ENCODE data around the gene JMJD1C.

DNA sequence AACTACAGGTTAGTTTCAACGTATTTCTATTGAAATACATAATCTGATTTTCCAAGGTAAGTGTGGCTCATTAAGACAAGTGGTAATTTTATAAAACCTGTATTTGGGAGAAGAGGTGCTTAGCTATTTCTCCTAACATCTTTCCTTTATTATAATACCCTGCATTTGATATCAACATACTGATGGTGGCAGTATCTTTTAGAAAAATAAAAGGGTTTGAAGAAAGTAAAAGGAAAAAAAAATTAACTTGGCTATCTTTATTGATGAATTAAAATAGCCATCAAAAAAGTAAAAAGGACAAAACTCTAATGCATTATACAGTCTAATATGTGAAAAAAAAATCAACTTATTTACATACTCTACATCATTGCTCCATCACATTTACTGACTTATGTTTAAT, 264.7 kb downstream of the JMJD1C start:
- TF ChIP-seq, protein P1, sequence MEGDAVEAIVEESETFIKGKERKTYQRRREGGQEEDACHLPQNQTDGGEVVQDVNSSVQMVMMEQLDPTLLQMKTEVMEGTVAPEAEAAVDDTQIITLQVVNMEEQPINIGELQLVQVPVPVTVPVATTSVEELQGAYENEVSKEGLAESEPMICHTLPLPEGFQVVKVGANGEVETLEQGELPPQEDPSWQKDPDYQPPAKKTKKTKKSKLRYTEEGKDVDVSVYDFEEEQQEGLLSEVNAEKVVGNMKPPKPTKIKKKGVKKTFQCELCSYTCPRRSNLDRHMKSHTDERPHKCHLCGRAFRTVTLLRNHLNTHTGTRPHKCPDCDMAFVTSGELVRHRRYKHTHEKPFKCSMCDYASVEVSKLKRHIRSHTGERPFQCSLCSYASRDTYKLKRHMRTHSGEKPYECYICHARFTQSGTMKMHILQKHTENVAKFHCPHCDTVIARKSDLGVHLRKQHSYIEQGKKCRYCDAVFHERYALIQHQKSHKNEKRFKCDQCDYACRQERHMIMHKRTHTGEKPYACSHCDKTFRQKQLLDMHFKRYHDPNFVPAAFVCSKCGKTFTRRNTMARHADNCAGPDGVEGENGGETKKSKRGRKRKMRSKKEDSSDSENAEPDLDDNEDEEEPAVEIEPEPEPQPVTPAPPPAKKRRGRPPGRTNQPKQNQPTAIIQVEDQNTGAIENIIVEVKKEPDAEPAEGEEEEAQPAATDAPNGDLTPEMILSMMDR (tag by site-specific recombination; IDR thresholded peaks at IDR 0.05) = no peak
- TF ChIP-seq ZNF10 (tag by site-specific recombination; IDR thresholded peaks at IDR 0.05) = no peak
- no peak for TF ChIP-seq TCF7L2 (IDR thresholded peaks at IDR 0.05; ENCODE audit: borderline replicate concordance, low read depth, low read length)
- TF ChIP-seq ZNF416 (tag by site-specific recombination; IDR thresholded peaks at IDR 0.05) = no peak
- no peak for TF ChIP-seq ZNF214 (tag by site-specific recombination; IDR thresholded peaks at IDR 0.05; ENCODE audit: borderline replicate concordance)
- no peak for TF ChIP-seq SALL2 (tag by site-specific recombination; IDR thresholded peaks at IDR 0.05; ENCODE audit: borderline replicate concordance)
- no peak for TF ChIP-seq YY1 (tag by site-specific recombination; IDR thresholded peaks at IDR 0.05)
- TF ChIP-seq ZNF747 (tag by site-specific recombination; IDR thresholded peaks at IDR 0.05) = no peak

Data from HEK293 (cell line).